Epithelial cell of proximal tubule (primary cell): ENCODE measurements around the gene ESR1. TPM values are rescaled to one million over a fixed set of nuclear protein-coding genes. Genes with fewer than 3 reads are reported as not detected.
A peak's percentile ranks its signal among the peaks of the same experiment; 100 is the strongest.
"Not testable (repeated sequence)": the region's sequence is repeated elsewhere in the genome, so short reads cannot be mapped to it uniquely, and the experiment has no call there.

ENCODE experiments used
- DNase-seq: peaks from one replicate; pipeline ENCODE4 v3.0.0-alpha.2; 2011; ENCODE audit warnings: low read depth
- H3K4me3 ChIP-seq: 2 replicates; pipeline ENCODE4 v1.5.1; 2011; ENCODE audit warnings: low read depth, mild to moderate bottlenecking, low read length
- CTCF ChIP-seq: conservative IDR thresholded peaks from 2 replicates; pipeline ENCODE4 v1.5.1; 2012; ENCODE audit warnings: low read depth, mild to moderate bottlenecking, low read length
- total RNA-seq: library from RNA; depleted of rRNA; stranded (reverse); fragments of >200 nt; gene quantifications from 2 replicates; pipeline ENCODE4 v1.2.3, GENCODE V29; 2015

ESR1 gene
- total RNA-seq, 1 donor from 2014 or later: not detected

DNA sequence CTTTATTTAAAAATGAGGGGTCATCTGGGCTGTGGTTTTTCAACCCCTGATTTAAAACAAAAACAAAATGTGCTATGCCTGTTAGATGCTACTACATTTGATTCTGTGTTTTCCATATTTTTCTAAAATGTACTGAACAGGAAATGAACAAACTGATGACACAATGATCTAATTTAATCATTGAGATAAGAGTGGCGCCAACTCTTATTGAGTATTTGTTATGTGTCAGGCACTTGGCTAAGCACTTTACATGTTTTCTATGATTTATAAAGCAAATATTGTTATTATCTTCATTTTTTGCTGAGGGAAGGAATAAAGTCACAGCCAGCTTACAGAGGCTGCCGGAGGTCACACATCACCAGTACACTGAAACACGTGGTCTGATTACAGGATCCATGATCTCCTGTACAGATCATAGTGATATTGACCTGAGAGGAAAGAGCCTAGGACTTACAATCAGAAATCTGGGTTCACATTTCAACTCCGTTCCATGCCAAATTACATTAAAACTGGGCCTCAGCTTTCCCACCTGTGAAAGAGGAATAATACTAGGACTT, 166.7 kb downstream of the ESR1 start:
- H3K4me3 ChIP-seq: no peak overlapping the region
- no peak for DNase-seq
- no peak for TF ChIP-seq CTCF

GRCh38 chr6:151975795-151976194, 168.3 kb downstream of the ESR1 start:
- H3K4me3 ChIP-seq: no peak overlapping the region
- DNase-seq: no peak
- no peak for TF ChIP-seq CTCF

- not testable (repeated sequence) for DNase-seq, H3K4me3 ChIP-seq
Measured at GRCh38 chr6:151988199-151988598, 180.7 kb downstream of the ESR1 start.

GRCh38 chr6:151992091-151992490, 184.6 kb downstream of the ESR1 start:
- no peak for TF ChIP-seq CTCF
- no peak for DNase-seq
- H3K4me3 ChIP-seq: no peak overlapping the region

DNA sequence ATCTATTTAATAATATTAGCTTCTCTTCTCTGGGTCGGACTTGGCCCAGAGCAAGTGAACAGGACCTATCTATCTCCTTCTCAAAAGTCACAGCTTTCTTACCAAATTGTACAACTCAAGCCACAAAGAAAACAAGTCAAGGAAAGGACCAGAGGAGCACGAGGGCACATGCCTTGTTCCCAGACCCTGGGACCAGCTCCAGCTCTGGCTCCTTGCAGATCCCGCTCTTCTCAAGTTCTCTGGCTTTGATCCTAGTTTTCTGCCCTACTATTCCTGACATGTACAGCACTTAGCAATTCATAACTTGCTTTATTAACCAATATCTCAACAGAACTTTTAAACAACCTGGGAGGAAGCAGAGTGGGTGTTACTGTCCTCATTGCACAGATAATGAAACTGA, 185.9 kb downstream of the ESR1 start:
- H3K4me3 ChIP-seq: no peak overlapping the region
- TF ChIP-seq CTCF: no peak

GRCh38 chr6:151998784-151999183, 191.3 kb downstream of the ESR1 start:
- H3K4me3 ChIP-seq: no peak overlapping the region
- no peak for DNase-seq
- no peak for TF ChIP-seq CTCF

More for the DNA sequence above, 185.9 kb downstream of the ESR1 start:
- no peak for DNase-seq

- no peak for TF ChIP-seq CTCF
- DNase-seq: peak; percentile 26
- no peak overlapping the region for H3K4me3 ChIP-seq
Measured at GRCh38 chr6:151999194-151999593, 191.7 kb downstream of the ESR1 start.
